SW 1271 (cell line): ENCODE results near the gene PLCG1.

Experiments used
- DNase-seq, 2 experiments: peaks; one replicate each; lab custom pipeline; 2025; lab: John Stamatoyannopoulos, UW

PLCG1 gene

GRCh38 chr20:41213150-41213820, 75.9 kb downstream of the PLCG1 start:
- DNase-seq: no peak

DNA sequence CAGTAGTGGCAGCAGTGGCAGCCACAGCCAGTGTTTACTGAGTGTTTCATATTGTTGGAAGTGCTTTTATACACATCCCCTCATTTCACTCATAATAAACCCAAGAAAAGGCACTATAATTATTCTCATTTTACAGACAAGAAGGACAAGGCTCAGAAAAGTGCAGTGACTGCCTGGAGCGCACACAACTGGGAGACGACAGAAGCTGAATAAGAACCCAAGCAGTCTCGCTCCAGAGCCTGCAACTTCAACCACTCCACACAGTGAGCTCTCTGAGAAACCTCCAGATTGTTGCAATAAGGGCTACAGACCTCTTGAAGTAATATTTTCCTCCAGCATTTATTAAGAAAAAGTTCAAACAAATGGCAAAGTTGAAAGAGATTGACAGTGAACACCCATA, 76.9 kb downstream of the PLCG1 start:
- no peak for DNase-seq

- DNase-seq: no peak
Observed at GRCh38 chr20:41214666-41215065, 77.3 kb downstream of the PLCG1 start.

GRCh38 chr20:41217422-41217821, 80.1 kb downstream of the PLCG1 start:
- DNase-seq: no peak

GRCh38 chr20:41218466-41218865, 81.1 kb downstream of the PLCG1 start:
- no peak for DNase-seq

DNA sequence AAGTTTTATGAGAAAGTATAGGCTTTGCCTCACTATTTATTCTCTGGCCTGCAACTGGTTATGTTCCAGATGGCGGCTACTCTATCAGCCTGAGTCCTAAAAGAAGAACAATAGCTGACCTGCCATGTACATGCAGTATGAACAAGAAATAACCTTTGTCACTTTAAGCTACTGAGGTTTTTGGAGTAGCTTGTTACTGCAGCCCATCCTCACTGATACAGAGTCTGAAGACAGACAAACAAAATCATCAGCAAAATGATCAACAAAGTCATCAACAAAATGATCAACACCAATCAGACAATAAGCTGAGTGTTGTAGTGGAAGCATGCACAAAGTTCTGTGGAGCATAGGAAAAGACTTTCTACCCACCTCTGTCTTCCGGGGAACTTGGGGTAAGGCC, 82.5 kb downstream of the PLCG1 start:
- DNase-seq: no peak

DNA sequence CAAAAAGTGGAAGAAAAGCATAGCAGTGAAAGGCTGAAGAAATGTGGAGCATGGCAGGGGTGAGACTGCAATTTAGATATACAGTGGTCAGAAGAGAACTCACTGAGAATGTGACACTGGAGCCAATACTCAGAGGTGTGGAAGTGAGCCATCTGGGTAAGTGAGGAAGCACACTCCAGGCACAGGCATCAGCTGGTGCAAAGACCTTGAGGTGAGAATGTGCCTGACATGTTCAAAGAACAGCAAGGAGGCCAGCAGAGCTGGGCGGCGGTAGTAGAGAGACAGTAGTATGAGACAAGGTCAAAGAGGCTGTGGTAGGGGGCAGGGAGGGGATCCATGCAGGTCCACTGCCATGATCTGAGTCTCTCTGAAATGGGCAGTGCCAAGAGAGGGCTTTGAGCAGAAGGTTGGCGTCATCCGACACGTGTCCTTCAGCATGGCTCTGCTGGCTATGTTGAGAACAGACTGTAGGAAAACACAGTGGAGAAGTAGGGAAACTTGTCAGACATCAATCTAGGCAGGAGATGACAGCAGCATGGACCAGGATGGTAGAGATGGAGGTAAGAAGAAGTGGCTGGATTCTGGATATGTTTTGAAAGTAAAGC, 84.4 kb downstream of the PLCG1 start:
- no peak for DNase-seq

GRCh38 chr20:41222296-41222695, 85.0 kb downstream of the PLCG1 start:
- DNase-seq: no peak

DNA sequence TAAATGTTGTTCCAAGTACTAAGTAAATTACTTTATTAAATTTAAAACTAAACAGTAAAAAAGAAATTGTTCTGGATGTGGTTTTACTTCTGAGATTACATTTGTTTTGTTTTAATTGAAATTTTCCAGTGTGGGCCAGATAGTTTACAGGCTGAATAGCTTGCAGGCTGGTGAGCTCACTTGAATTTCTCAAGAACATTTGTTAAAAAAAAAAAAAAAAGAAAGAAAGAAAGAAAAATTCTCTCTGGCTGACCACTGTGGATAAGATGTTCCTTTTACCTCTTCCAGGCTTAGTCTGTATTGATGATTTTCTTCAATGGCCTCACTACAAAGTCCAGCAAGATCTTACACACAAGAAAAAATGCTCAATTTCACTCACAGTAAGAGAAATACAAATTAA, 85.4 kb downstream of the PLCG1 start:
- DNase-seq: no peak

- DNase-seq: no peak
Observed at GRCh38 chr20:41223112-41223511, 85.8 kb downstream of the PLCG1 start.

DNA sequence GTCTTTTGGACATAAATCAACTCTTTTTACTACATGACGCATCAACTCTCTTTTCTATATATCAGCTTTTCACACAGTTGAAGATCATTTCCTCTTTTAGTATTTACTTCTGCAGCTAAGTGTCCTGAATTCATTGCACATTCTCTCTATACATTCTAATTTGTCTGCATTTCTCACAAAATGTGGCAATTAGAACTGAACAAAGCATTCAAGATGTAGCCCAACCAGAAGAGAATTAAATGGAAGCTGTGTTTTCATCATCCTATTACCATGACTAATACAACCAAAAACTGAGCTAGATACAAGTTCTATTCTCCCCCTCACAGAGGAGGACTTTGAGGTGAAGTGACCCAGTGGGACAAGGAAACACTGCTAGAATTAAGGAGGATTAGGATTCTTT, 86.9 kb downstream of the PLCG1 start:
- DNase-seq: no peak

- DNase-seq: no peak
Observed at GRCh38 chr20:41225091-41225490, 87.7 kb downstream of the PLCG1 start.

DNA sequence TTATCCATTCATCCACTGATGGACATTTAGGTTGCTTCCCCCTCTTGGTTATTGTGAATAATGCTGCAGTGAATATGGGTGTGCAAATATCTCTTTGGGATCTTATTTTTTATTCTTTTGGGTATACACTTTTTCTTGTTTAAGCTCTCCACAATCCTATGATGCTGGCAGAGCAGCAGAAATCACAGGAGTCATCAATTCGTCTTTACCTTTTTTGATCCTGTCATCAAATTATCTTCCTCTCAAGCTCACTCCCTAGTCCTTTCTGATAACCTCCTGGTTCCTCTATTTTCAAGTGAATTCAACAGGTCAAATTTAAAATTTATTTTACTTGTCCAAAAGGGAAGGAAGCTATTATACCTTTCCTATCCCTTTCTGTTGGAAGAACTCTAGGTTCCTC, 89.1 kb downstream of the PLCG1 start:
- DNase-seq: no peak
